Muscle of back (tissue), 13 donors: ENCODE measurements around the gene ASB12. TPM values are rescaled to one million over a fixed set of nuclear protein-coding genes. Genes with fewer than 3 reads are reported as not detected.
"Not testable (repeated sequence)": the region's sequence is repeated elsewhere in the genome, so short reads cannot be mapped to it uniquely, and the experiment has no call there.

Source experiments
- DNase-seq, 3 donors: peaks; one replicate each; pipeline versions ENCODE4 v3.0.0 to v3.0.0-alpha.2; 2013
- long read RNA-seq, 9 donors: transcript quantifications; one replicate each; lab custom pipeline, GENCODE V29; 2026
- polyA plus RNA-seq, 10 donors: library from polyadenylated mRNA; unstranded; fragments of 120-200 nt; gene quantifications; one replicate each; pipeline ENCODE4 v1.2.1, GENCODE V29; 2013; ENCODE audit not compliant: insufficient read length in 10 of 10

ASB12 gene, protein sequence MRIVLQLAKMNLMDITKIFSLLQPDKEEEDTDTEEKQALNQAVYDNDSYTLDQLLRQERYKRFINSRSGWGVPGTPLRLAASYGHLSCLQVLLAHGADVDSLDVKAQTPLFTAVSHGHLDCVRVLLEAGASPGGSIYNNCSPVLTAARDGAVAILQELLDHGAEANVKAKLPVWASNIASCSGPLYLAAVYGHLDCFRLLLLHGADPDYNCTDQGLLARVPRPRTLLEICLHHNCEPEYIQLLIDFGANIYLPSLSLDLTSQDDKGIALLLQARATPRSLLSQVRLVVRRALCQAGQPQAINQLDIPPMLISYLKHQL
- polyA plus RNA-seq, result 10 to 100 TPM; 10.2 to 31.5 (median 24.2) TPM
- long read RNA-seq, donor 1, transcript ASB12-201 (3 exons, 1,289 nt), result major isoform, 13 of 20 reads
- long read RNA-seq, donor 1, partial matches to known transcripts, result 7 of 20 reads
- long read RNA-seq, donor 1, other reads (novel, unspliced or antisense), result 0 of 20 reads
- long read RNA-seq, donor 2, transcript ASB12-201 (3 exons, 1,289 nt), result major isoform, 10 of 10 reads
- long read RNA-seq, donor 2, partial matches to known transcripts, result 0 of 10 reads
- long read RNA-seq, donor 2, other reads (novel, unspliced or antisense), result 0 of 10 reads
- long read RNA-seq, donor 3, result 0 reads
- long read RNA-seq, donor 4, transcript ASB12-201 (3 exons, 1,289 nt), result major isoform, 7 of 17 reads
- long read RNA-seq, donor 4, partial matches to known transcripts, result 10 of 17 reads
- long read RNA-seq, donor 4, other reads (novel, unspliced or antisense), result 0 of 17 reads
- long read RNA-seq, donor 5, transcript ASB12-201 (3 exons, 1,289 nt), result major isoform, 8 of 17 reads
- long read RNA-seq, donor 5, partial matches to known transcripts, result 9 of 17 reads
- long read RNA-seq, donor 5, other reads (novel, unspliced or antisense), result 0 of 17 reads
- long read RNA-seq, donor 6, transcript ASB12-201 (3 exons, 1,289 nt), result major isoform, 15 of 25 reads
- long read RNA-seq, donor 6, partial matches to known transcripts, result 10 of 25 reads
- long read RNA-seq, donor 6, other reads (novel, unspliced or antisense), result 0 of 25 reads
- long read RNA-seq, donor 7, transcript ASB12-201 (3 exons, 1,289 nt), result major isoform, 5 of 10 reads
- long read RNA-seq, donor 7, partial matches to known transcripts, result 5 of 10 reads
- long read RNA-seq, donor 7, other reads (novel, unspliced or antisense), result 0 of 10 reads
- long read RNA-seq, donor 8, transcript ASB12-201 (3 exons, 1,289 nt), result major isoform, 8 of 8 reads
- long read RNA-seq, donor 8, partial matches to known transcripts, result 0 of 8 reads
- long read RNA-seq, donor 8, other reads (novel, unspliced or antisense), result 0 of 8 reads
- long read RNA-seq, donor 9, partial matches to known transcripts, result 0 of 1 reads
- long read RNA-seq, donor 9, other reads (novel, unspliced or antisense), result 0 of 1 reads

DNA sequence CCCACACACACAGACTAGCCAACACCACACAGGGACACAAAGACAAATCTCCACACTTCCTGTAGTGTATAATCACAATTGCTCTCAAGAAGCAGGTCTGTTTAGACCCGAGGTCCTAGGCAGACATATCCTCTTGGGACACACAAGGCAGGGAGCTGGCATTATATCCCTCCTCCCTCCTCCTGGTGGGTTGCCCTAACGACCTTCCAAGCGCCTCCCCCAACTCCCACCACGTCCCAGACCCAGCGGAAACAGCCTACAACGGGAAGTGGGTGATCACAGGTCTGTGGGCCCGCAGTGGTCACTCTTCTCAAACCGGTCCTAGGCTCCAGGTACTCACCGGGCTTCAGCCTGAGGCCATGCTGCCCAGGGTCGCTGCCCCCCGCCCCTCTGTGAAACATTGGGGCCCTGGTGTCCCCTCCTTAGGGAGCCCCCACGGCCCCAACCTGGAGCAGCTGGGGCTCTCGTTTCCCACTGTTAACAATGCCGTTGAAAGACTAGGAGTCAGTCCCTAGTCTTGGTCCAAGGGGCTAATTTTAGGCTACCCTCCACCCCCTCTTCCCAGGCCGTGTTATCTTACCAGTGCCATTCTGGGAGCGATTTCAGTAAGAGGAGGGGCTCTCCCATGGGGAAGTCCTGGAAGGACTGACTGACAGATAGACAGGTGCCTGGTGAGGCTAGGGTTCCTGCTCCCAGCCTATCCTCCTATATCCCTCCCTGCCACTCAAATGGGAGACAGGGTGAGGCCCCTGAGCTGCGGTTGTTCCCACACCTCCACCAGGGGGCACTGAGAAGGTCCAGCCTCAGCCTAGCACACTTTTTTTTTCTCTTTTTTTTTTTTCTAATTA is at the start of gene ASB12:
Gene ASB12 (minus strand): TSS at position 485 of the 848 bp plus-strand sequence. CDS start 4,957 bp downstream, outside the sequence.
- DNase-seq, result peak; percentile 2 to 24 (median 8)

DNA sequence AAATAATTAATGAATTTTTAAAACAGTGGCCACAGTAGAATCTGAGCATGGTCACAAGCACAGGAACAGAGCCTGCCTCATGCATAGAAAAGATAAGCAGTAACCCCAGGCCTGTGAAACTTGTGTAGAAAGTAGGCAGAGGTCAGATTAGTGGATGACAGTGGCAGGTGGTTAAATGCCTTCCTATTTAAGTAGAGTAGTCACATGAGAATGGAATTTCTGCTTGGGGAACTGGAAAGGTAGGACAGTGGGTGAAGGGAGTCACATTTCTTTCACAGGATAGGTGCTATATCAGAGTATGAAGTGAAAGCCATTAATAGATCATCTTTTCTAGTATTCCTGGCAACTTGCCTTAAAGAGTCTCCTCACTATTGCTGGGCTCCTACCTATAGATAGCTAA is 34.9 kb upstream of the ASB12 start:
- DNase-seq, result peak in 2 of 3 donors; percentile 0 to 3

DNA sequence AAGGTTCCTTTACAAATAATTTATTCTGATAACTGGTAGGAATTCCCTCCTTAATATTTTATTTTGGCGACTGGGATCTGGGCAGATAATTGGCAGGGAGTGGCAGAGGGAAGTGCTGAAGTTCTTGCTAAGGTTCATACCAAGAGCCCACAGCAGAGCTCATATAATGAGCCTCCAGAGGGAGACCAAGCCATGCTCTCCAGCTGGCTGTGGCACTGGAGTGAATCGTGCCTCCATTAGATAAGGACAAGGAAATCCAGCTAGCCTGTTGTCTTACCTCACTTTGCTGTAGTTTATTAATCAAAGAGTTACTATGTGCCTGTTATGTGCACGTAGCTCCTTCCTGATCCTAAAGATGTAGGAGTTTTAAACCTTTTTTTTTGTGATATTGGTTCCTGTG is 1.3 kb downstream of the ASB12 start:
- DNase-seq, result peak in 1 of 3 donors; percentile 3

DNA sequence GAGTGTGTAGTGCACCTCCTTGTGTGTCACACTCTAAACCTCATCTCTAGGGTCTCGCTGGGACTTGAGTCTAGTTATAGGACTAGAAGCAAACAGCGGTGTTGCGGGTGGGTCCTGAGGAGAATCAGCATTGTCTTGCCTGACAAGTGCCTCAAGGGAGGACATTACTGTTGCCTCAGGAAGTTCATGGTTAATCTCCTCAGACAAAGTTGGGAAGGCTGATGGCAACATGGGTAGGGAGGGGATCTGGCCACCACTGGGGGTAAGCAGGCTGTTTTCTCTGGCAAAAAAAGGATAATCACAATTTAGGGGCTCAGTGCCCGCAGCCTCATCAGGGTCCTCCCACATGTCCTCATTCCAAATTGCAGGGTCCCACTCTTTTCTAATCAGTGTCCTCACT is 12.4 kb downstream of the ASB12 start:
- no peak for DNase-seq

DNA sequence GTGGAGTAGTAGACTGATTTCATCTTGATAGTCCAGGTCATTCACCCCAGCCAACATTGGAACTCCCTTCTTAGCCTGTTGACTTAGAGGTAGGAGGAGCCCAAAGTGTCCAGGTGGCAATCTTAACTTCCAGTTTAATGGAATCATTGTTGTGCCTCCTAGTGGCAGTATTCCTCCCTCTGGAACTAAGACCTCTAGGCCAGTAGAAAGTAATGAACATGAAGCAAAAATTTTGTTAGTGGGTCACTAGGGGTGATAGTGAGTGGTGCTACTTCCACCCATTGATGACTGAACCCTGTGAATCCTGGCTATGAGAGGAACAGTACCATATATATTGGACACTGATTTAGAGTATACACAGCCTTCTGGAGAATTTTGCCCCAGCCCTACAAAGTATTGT is 16.4 kb downstream of the ASB12 start:
- not testable (repeated sequence) for DNase-seq

DNA sequence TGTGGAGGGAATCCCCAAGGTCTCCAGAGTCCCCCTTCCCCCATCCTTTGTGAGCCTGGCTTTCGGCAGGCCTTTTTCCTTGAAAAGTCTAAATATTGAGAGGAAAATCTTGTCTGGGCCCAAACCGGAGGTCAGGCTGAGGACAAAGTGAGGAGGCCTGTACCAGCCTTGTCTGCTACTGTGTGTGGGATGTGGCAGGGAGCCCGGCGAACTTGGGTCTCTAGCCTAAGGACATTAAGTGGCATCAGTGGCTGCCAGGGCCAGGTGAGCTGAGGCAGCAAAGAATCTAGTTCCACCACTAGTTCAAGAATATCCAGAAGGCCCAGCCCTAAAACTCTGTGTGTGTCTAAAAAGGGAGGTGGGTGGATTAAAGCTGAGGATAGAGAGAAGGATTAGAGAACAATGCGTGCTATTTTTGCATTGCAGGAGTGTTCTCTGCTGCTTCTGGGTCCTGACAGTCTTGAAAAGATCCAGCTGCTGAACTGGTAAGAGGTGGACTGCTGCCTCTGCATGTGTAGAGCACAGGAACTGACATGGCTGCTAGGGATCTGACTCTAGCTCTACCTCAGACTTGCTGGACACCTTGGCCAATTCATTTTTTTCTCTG is 23.7 kb downstream of the ASB12 start:
- DNase-seq, result no peak

DNA sequence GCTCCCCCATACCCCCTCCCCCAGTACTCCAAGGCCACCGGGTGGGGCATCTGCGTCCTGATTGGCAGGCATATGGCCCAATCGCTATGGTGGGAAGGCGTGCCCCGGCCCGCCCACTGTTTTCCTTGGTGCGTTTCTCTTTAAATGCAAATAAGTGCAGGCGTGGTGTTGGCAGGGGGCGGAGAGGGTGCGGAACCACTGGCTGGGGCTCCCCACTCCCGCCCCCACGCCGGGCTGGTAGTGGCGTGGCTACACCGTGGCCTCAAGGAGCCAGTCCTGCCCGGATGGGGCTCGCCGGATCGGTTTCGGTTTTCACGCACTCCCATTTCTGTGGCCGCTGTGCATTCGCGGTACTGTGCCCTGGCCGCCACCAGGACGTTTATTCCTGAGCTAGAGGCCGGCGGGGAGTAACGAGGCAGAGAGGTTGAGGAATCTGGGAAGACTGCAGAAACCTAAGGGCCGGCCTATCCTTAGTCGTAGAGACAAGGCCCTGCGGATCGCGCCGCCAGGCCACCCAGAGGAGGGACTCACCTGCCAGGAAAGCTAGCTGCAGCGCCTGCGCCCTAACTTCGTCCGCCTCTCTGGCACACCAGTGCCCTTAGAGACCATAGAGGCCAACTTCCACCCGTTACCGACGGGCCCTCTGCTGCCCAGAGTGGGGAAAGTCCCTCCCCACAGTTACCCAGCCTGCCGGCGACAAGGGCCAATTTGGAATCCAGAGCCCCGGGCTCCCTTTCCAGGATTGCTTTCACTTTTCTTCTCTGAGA is 24.5 kb downstream of the ASB12 start:
- DNase-seq, result peak; percentile 93 to 96 (median 93)

DNA sequence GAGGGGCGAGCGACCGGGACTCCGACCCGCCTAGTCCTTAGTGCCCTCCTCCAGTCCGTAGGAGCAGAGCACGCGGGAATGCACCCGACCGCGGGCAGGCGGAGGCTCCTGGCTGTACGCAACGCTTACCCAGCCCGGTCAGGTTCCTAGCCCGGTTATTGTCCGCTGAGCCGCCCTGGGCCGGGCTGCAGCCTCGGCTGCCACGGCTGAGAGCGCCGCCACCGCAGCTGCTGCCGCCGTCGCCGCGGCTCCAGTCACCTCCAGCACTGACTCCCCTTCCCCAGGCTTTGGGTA is 25.0 kb downstream of the ASB12 start, which contains the start of gene AMER1:
Gene AMER1 (minus strand): TSS at position 268 of the 294 bp plus-strand sequence. CDS start 12,422 bp downstream, outside the sequence.
- no peak for DNase-seq

DNA sequence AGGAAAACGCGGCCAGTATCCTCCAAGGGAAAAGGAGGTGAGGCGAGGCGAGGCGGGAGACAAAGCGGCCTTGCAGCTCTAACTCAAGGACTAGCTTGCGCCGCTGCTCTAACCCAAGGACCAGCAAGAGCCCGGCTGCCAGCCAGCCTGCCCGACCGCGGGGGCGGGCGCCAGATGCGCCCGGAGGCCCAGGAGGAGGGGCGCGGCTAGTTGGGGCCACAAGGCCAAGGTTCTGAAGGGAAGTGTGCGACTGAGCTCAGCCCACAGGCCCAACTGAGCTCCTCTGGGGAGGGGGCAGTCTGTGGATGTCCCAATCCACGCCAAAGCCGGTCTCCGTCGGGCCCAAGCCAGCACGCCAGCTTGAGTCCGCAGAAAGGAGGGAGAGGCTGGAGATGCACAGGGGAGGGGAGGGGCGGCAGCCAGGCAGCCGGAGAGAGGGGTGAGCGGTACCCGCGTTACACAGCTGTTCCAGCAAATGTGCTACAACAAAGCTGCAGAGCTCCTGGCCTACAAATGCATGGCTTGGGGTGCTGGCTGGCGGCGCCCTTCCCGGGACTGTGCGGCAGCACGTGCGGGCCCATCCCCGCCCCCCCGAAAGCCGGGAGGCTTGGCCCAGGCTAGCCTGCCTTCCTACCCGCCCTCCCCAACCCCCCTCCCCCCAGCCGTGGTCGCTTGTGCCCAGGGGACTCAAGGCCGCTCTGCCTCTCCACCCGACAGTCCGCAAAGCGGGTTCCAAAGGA is 25.5 kb downstream of the ASB12 start:
- DNase-seq, result peak; percentile 10 to 69 (median 23)

DNA sequence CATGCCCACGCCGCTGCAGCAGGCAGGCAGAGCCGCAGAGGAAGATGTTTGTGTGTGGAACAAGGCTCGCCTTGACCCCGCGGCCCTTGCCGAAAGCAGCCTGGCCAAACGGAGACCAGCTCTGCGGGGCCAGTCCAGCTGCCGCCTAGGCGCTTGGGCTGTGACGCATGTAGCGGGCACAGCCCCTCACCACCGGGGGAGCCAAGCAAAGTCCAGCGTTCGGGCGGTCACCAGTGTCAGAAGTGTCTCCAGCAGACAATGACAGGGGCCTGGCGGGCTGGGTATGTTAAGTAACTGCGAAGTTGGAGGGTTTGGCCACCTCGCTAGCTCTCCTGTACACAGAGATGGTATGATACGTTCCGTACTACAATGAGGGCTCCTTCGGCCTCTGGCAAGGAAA is 26.2 kb downstream of the ASB12 start:
- peak in 1 of 3 donors; percentile 2 for DNase-seq

DNA sequence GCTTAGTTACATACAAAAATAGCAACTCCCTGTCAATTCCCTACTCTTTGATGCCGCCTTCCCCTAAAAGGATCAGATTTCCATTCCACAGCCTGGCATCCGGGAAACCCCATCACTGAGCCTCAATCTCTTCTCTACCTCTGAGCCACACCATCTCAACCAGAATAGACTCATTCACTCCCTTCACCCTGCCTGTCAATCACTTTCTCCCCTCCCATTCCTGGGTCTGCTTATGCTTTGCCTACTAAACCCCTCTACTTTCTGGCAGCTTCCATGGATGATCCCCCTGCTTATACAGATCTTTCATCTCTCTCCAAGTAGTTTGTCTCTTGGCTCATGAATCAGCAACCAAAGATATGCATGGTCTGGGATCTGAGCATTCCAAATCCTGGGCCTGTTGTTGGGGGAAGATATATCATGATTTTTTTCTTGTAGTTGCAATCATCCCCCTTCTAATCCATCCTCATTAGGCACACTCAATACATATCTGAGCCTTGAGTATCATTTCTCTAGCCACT is 27.5 kb downstream of the ASB12 start:
- peak in 1 of 3 donors; percentile 1 for DNase-seq

DNA sequence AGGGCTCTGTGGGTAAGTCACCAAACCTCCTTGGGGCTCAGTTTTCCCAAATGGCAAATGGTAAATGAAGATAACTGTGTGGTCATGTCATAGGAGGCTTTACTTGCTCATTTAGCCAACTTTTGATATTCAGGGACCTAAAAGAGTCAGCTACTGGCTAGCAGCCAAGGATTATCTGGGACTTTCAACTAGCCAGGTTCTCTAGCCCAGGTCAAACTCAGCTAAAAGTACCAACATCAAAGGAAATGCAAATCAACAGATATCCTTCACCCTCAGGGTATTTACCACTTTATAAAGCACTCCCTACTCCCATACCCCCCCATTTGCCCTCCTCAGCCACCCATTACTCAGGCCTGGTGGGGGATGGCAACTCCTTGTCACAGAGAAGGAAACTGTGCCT is 32.4 kb downstream of the ASB12 start:
- DNase-seq, result no peak

DNA sequence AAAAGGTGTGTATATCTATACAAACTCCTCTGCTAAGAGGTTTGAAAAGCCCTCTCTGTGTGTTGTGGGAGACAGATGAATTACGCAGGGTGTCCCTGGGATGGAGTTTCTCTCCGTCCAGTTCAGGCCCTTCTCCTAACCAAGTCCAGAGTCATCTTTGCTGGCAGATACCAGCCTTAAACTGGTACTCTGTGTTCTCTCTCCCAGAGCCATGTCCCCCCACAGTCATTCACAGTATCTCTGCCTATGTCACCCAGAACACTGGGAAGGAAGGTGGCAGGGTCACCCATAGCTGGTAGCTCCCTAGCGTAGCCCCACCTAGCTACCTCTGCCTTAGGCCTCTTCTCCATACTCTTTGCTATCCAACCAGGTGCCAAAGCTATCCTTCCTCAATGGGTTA is 33.8 kb downstream of the ASB12 start:
- DNase-seq, result no peak

DNA sequence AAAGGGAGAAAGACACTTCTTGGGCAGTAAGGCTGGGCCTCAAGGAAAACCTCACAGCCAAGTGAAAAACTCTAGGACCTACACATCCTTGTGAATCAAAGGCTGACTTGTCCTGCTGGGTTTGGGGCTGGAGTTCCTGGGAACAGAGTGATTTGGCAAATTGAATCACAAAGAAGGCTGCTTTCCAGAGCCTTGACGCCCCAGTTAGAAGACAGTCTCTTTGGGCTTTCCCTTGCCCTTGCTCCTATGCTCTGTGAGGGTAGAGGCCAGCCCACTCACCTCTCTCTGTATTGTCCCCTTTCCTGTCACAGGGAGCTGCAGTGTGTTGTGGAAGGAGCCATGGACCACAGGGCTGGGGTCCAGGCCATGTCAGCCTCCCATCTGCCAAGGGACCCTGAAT is 34.5 kb downstream of the ASB12 start:
- DNase-seq, result no peak

DNA sequence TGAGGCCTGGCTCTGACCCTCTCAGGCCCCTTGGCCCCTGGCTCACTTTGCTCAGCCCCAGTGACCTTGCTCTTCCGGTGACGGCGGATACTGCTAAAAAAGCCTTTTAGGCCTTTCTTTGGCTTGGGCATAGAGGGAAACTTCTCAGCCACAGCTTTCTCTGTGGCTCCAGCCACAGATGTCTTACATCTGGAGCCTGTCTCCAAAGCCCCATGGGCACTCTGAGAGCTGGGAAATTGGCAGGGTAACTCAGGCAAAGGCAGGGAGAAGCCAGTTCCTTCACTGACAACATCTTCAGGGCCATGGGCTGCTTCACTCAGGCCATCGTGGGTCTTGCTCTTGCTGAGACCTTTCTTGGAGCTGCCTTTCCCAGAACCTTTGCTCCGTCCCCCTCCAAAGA is 37.7 kb downstream of the ASB12 start:
- no peak for DNase-seq

DNA sequence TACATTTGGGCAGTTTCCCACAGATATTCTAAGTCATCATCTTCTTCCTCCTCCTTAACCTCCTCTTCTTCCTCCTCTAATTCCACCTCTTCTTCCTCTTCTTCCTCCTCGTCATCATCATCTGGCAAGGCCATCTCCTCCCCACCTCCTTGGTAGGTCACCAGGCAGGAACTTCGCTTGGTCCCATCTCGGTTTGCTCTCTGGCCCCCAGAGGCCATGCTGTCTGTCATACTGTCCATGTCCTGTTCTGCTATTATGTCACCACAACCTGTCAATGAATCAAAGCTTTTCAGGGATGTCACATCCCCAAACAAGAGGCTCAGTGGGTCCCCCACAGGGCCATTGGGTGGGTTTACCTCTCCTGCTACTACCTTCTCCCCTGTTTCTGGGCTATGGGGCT is 38.4 kb downstream of the ASB12 start:
- DNase-seq, result no peak

DNA sequence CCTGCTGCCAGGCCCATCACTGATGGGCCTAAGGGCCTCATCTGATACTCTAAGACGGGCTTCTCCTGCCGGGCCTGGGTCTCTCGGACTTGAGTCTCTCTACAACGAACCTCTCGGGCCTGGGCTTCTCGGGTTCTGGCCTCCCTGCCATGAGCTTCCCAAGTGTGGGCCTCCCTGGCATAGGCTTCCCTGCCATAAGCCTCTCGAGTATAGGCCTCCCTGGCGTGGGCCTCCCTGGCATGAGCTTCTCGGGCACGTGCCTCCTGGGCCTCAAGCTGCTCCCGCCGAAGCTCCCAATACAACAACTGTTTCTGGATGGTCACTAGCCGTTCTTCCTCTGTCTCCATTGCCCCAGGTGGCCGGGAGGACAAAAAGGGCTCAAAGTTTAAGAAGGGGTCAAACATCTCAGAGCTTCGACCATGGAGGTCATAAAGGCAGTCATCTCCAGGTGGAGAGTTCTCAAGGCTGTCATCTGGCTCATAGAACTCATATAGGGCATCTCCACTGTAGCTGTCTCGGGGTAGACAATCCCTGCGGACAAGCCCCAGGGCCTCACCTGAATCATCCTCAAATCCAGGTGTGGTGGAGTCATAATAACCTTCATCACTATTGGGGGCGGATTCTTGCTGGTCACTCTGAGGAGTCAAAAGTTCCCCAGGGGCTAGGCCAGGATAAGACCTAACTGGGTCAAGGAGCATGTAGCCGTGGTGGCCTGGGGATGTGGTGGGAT is 39.0 kb downstream of the ASB12 start:
- DNase-seq, result no peak
